GM10266 (cell line): ENCODE results near the gene IFI27L2.

ENCODE experiments used
- DNase-seq: peaks from one replicate; pipeline ENCODE4 v3.0.0; 2012; ENCODE audit errors: extremely low spot score
- TF ChIP-seq, protein P1 (sequence below): IDR thresholded peaks from 2 replicates; pipeline ENCODE4 v1.5.1; 2012; ENCODE audit warnings: mild to moderate bottlenecking, low read depth; ENCODE audit not compliant: control insufficient read depth, insufficient read depth; ENCODE audit errors: missing control alignments

The IFI27L2 gene

DNA sequence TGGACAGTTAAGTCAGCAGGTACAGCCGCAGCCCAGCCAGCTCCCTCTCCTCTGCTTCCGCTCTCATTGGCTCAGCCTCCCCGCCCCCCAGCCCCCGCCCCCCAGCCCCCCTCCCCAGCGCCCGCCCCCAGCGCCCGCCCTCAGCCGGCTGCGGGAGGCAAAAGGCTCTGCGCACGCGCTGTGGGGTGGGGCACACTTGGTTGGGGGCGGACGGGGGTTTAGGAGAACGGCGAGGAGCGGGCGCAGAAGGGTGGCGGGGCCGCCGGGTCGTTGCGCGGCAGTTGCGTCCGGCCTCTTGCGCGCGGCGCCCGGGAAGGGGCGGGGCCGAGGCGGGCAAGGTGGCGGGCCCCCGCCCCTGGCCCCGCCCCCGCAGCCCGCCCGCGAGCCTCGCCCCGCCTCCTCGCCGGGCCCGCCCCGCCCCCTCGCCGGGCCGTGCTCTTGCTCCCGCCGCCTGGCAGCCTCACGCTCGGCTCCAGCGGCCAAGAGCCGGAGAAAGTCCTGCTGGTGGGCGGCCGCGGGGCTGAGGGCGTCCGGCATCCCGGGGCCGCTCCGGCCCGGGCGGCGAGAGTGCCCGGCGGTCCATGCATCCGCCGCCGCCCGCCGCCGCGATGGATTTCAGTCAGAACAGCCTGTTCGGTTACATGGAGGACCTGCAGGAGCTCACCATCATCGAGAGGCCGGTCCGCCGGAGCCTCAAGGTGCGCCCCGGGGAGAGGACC is 44.6 kb upstream of the IFI27L2 start, which contains the start of gene PPP4R4:
Gene PPP4R4 (plus strand): TSS at position 438 of the 719 bp plus-strand sequence. CDS start 144 bp downstream, at position 582.
- TF ChIP-seq, protein P1, sequence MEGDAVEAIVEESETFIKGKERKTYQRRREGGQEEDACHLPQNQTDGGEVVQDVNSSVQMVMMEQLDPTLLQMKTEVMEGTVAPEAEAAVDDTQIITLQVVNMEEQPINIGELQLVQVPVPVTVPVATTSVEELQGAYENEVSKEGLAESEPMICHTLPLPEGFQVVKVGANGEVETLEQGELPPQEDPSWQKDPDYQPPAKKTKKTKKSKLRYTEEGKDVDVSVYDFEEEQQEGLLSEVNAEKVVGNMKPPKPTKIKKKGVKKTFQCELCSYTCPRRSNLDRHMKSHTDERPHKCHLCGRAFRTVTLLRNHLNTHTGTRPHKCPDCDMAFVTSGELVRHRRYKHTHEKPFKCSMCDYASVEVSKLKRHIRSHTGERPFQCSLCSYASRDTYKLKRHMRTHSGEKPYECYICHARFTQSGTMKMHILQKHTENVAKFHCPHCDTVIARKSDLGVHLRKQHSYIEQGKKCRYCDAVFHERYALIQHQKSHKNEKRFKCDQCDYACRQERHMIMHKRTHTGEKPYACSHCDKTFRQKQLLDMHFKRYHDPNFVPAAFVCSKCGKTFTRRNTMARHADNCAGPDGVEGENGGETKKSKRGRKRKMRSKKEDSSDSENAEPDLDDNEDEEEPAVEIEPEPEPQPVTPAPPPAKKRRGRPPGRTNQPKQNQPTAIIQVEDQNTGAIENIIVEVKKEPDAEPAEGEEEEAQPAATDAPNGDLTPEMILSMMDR, result no peak
- DNase-seq, result peak; percentile 93

DNA sequence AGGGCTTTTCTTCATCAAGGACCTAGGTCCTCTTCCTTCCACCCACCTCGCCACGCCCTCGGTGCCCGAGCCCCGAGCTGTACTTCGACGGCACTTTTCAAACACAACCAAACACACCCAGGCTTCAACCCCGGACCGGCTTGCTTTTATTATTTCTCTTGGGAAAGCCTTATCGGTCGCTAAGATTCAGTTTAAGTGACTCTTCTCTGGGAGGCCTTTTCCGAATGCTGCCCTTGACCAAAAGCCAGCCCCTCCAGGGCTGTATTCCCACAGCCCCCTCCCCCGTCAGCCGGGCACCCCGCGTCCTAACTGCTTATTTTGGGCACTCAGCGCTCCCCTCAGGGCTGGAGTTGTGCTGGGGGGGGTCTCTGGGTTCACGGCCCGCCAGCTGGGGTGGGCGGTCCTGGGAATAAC is 44.1 kb upstream of the IFI27L2 start:
- TF ChIP-seq, protein P1, result no peak
- no peak for DNase-seq

DNA sequence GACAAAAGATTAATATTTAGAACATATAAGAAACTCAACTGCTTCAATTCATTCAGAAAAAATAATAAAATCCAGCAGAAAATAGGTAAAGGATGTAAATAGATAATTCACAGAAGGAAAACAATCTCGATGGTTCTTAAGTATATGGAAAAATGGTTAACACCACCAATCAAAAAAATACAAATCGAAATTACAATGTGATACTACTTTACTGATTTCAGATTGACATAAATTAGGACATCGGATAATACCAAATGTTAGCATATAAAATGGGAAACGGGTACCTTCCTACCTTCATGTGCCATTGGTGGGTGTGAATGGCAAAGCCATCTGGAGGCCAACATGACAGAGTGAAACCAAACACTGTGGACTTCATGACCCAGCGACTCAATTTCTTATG is 43.1 kb upstream of the IFI27L2 start:
- TF ChIP-seq, protein P1, result no peak
- no peak for DNase-seq

DNA sequence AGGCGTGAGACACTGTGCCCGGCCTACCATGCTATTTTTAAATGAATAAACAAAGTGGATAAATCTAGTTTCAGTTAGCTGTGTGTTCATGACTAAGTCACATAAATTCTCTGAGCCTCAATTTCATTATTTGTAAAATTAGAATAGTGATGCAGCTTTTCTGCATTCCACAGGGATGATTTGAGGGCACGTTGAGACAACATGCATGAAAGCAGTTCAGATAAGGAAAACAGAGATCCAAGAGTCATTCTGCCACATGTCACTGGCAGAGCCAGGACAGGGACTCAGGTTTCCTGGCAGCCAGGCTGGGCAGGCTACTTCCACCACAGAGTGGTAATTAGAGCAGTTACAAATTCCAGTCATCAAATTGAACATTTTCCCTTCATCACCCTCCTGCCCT is 41.8 kb upstream of the IFI27L2 start:
- TF ChIP-seq, protein P1, result no peak
- DNase-seq, result no peak

DNA sequence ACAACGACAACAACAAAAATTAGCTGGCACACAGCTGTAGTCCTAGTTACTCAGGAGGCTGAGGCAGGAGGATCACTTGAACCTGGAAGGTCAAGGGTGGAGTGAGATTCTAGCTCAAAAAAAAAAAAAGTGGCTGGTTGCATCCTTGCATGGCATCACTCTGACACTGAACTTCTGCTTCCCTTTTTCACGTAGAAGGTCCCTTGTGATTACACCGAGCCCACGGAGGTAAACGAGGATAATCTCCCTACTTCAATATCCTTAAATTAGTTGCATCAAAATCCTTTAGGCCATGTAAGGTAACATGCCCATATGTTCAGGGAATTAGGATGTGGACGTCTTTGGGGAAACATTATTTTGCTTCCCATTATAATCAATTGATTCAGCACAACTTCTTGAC is 40.7 kb upstream of the IFI27L2 start:
- DNase-seq, result no peak
- TF ChIP-seq, protein P1, result no peak

DNA sequence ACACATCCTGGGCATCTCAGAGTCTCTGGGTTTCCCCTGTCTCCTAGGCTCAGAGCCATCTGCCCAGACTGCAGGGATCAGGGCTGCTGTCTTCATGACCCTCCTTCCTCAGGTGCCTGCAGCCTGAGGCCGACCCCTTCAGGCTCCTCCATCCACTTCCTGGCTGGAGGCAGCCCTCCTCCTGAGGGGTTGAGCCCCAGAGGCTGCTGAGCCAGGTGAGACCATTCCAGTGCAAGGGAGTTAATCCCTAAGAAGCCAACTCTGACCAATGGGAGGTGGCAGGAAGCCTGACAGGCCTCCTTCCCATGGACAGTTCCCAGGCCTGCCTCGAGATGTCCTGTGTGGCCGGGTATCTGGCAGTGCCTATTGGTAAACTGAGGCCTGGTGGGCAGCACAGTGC is 36.3 kb upstream of the IFI27L2 start:
- TF ChIP-seq, protein P1, result no peak

DNA sequence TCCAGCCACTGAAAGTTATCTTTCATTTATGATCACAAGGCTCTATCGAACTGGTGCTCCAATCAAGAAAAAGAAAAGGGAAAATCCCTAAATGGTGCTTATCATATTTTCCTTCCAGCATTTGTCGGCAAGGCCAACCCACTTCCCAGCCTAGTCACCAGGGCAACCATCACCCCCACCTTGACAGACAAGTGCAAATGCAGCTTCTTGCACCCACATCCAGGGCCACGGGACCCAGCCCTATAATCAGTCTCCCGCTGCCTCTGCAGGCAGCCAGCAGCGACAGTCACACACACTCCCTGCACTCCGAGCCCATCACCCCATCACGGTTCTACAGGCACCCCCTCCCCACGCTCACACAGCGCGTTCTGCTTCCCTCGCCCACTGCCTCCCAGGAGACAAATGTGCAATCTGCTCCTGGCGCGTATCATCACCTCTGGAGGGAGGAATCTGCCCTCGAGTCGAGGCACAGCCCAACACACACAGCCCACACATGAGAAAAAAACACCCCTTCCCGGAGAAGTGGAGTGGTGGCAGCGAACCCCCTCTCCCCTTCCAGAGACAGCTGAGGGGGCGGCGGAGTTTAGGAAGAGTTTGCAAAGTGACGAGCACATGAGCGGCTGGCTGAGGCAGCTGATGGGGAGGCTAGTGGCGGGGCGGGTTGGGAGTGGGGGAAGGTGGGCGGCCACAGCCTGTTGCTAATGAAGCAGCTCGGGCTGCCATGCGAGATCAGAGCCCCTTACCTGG is 35.5 kb upstream of the IFI27L2 start:
- TF ChIP-seq, protein P1, result no peak
- no peak for DNase-seq

More for the DNA sequence above, 36.3 kb upstream of the IFI27L2 start:
- no peak for DNase-seq
